Liver (tissue), 9 donors: ENCODE results near the gene MKKS. TPM values are rescaled to one million over a fixed set of nuclear protein-coding genes. Genes with fewer than 3 reads are reported as not detected.

ENCODE experiments used
- DNase-seq: peaks from one replicate; pipeline ENCODE4 v3.0.0-alpha.2; 2017; ENCODE audit warnings: low spot score
- H3K27ac ChIP-seq, 2 donors: one replicate each; pipeline ENCODE4 v1.7.0; 2013; ENCODE audit warnings: inconsistent platforms in 2 of 2, low read length in 2 of 2, control low read depth in 1 of 2, low read depth in 1 of 2, mild to moderate bottlenecking in 1 of 2
- H3K27me3 ChIP-seq, 4 donors: one replicate each; pipeline versions ENCODE4 v1.6.1 to v1.7.0; 2013; ENCODE audit warnings: low read length in 3 of 4, inconsistent platforms in 1 of 4, mild to moderate bottlenecking in 1 of 4, moderate library complexity in 1 of 4; ENCODE audit not compliant: control insufficient read depth in 4 of 4, insufficient read depth in 4 of 4
- H3K36me3 ChIP-seq, 4 donors: one replicate each; pipeline versions ENCODE4 v1.6.1 to v1.7.0; 2013; ENCODE audit warnings: low read length in 3 of 4, mild to moderate bottlenecking in 3 of 4, low read depth in 1 of 4, moderate library complexity in 1 of 4; ENCODE audit not compliant: control insufficient read depth in 4 of 4, insufficient read depth in 3 of 4
- H3K4me1 ChIP-seq, 4 donors: one replicate each; pipeline versions ENCODE4 v1.6.1 to v1.7.0; 2013; ENCODE audit warnings: low read length in 3 of 4, mild to moderate bottlenecking in 3 of 4, moderate library complexity in 1 of 4; ENCODE audit not compliant: control insufficient read depth in 4 of 4, insufficient read depth in 4 of 4
- H3K4me3 ChIP-seq, 3 donors: one replicate each; pipeline versions ENCODE4 v1.6.1 to v1.7.0; 2013; ENCODE audit warnings: low read length in 3 of 3, control low read depth in 1 of 3, low read depth in 1 of 3, mild to moderate bottlenecking in 1 of 3
- H3K9ac ChIP-seq, 2 donors: one replicate each; pipeline ENCODE4 v1.7.0; 2013; ENCODE audit warnings: low read length in 2 of 2, mild to moderate bottlenecking in 2 of 2, moderate library complexity in 2 of 2, control low read depth in 1 of 2, low read depth in 1 of 2
- H3K9me3 ChIP-seq, 4 donors: one replicate each; pipeline versions ENCODE4 v1.6.1 to v1.7.0; 2013; ENCODE audit warnings: low read length in 3 of 4; ENCODE audit not compliant: control insufficient read depth in 4 of 4
- ATF3 ChIP-seq: IDR thresholded peaks from 2 replicates; pipeline ENCODE4 v1.6.1; 2016; ENCODE audit warnings: antibody characterized with exemption
- CTCF ChIP-seq: fragments of 150-350 bp; IDR thresholded peaks from 2 replicates; pipeline ENCODE4 v1.5.1; 2017; ENCODE audit warnings: improper control_type of control experiment, low read depth, low read length; ENCODE audit not compliant: missing input control
- EGR1 ChIP-seq, 2 donors: IDR thresholded peaks; 2 replicates each; pipeline ENCODE4 v1.6.1; 2016 to 2018; ENCODE audit warnings: antibody characterized with exemption in 2 of 2, low read depth in 2 of 2
- FOXA1 ChIP-seq: IDR thresholded peaks from 2 replicates; pipeline ENCODE4 v1.6.1; 2016; ENCODE audit warnings: antibody characterized with exemption
- FOXA2 ChIP-seq: IDR thresholded peaks from 2 replicates; pipeline ENCODE4 v1.6.1; 2016; ENCODE audit warnings: antibody characterized with exemption
- GABPA ChIP-seq, 2 donors: IDR thresholded peaks in 1 of 2; conservative IDR thresholded peaks in 1 of 2; 2 replicates each; pipeline ENCODE4 v1.6.1; 2016; ENCODE audit warnings: antibody characterized with exemption in 2 of 2, mild to moderate bottlenecking in 1 of 2, moderate library complexity in 1 of 2
- HNF4A ChIP-seq, 2 donors: conservative IDR thresholded peaks; 2 replicates each; pipeline ENCODE4 v1.6.1; 2016; ENCODE audit warnings: antibody characterized with exemption in 2 of 2, mild to moderate bottlenecking in 2 of 2
- HNF4G ChIP-seq: IDR thresholded peaks from 2 replicates; pipeline ENCODE4 v1.6.1; 2016; ENCODE audit warnings: antibody characterized with exemption
- JUND ChIP-seq, 2 donors: IDR thresholded peaks; 2 replicates each; pipeline ENCODE4 v1.6.1; 2016; ENCODE audit warnings: antibody characterized with exemption in 2 of 2
- MAX ChIP-seq: IDR thresholded peaks from 2 replicates; pipeline ENCODE4 v1.6.1; 2016; ENCODE audit warnings: antibody characterized with exemption
- NR2F2 ChIP-seq: IDR thresholded peaks from 2 replicates; pipeline ENCODE4 v1.6.1; 2016; ENCODE audit warnings: antibody characterized with exemption
- RAD21 ChIP-seq, 2 donors: IDR thresholded peaks; 2 replicates each; pipeline ENCODE4 v1.6.1; 2016; ENCODE audit warnings: antibody characterized with exemption in 2 of 2, mild to moderate bottlenecking in 2 of 2
- REST ChIP-seq: IDR thresholded peaks from 2 replicates; pipeline ENCODE4 v1.6.1; 2016; ENCODE audit warnings: antibody characterized with exemption, mild to moderate bottlenecking
- RXRA ChIP-seq, 2 donors: IDR thresholded peaks; 2 replicates each; pipeline ENCODE4 v1.6.1; 2017 to 2018; ENCODE audit warnings: antibody characterized with exemption in 2 of 2, mild to moderate bottlenecking in 1 of 2
- SP1 ChIP-seq: IDR thresholded peaks from 2 replicates; pipeline ENCODE4 v1.6.1; 2018; ENCODE audit warnings: antibody characterized with exemption, mild to moderate bottlenecking
- YY1 ChIP-seq: IDR thresholded peaks from 2 replicates; pipeline ENCODE4 v1.6.1; 2016; ENCODE audit warnings: antibody characterized with exemption, mild to moderate bottlenecking
- WGBS: extraction: QIAGEN DNeasy Blood & Tissue Kit; methylation state at CpG from one replicate; pipeline ENCODE4 v1.1.7; 2013; 5-methylcytosine and 5-hydroxymethylcytosine counted together
- polyA plus RNA-seq, 2 donors: library from polyadenylated mRNA; stranded (reverse) in 1 of 2; unstranded in 1 of 2; fragments of 200-250 nt in 1 of 2; fragments of >200 nt in 1 of 2; fragmentation: Nextera tagmentation in 1 of 2; extraction: Ambion mirVana in 1 of 2; gene quantifications; one replicate each; pipeline versions ENCODE4 v1.2.1 to v1.2.3, GENCODE V29; 2013 to 2015
- total RNA-seq, 2 donors: library from RNA; depleted of rRNA; stranded (reverse); fragments of >200 nt; gene quantifications; one replicate each; pipeline ENCODE4 v1.2.3, GENCODE V29; 2014
- donor health status: healthy.
- donor health status: healthy.
- donor health status: healthy.
- donor health status: healthy.
- donor health status: healthy.

Gene MKKS
- total and polyA plus RNA-seq, 4 donors: 8.3 to 19.1 (median 14.7) TPM

- TF ChIP-seq CTCF (no peak), NR2F2 (no peak), HNF4G (no peak), SP1 (no peak), YY1 (no peak), EGR1 (IDR thresholded peaks at IDR 0.05; ENCODE audit: low read depth in 2 of 2) (no peak), RAD21 (IDR thresholded peaks at IDR 0.05) (no peak)
These were observed 40.7 kb upstream of the MKKS start (continued) for GRCh38 chr20:10474606-10475184.

GRCh38 chr20:10472871-10473270 is 38.8 kb upstream of the MKKS start:
- Histone ChIP-seq H3K9ac (no peak overlapping the region), H3K27ac (no peak overlapping the region), H3K9me3 (peaks cover 0 to 3% (median 0%) of the 10 kb centered on the region in 4 donors), H3K36me3 (peaks cover 0 to 1% (median 0%) of the 10 kb centered on the region in 4 donors), H3K4me1 (no peaks in the 10 kb centered on the region), H3K4me3 (no peak overlapping the region), H3K27me3 (no peaks in the 10 kb centered on the region)
- TF ChIP-seq ATF3 (no peak), NR2F2 (no peak), FOXA1 (no peak), JUND (IDR thresholded peaks at IDR 0.05) (no peak), EGR1 (IDR thresholded peaks at IDR 0.05; ENCODE audit: low read depth in 2 of 2) (no peak), RAD21 (IDR thresholded peaks at IDR 0.05) (no peak), CTCF (no peak), YY1 (no peak), SP1 (no peak), REST (no peak), HNF4A (conservative IDR thresholded peaks at IDR 0.05) (no peak), MAX (no peak), RXRA (IDR thresholded peaks at IDR 0.05) (no peak), GABPA (IDR thresholded peaks at IDR 0.05 in 1 of 2, conservative IDR thresholded peaks at IDR 0.05 in 1 of 2) (no peak), FOXA2 (no peak), HNF4G (no peak)
- DNase-seq: no peak
- WGBS: 95% methylated on average over 2 of the region's 2 CpGs
